Umbilical cord (tissue), 2 donors: ENCODE results near the gene LIMK2. TPM values are rescaled to one million over a fixed set of nuclear protein-coding genes. Genes with fewer than 3 reads are reported as not detected.

ENCODE experiments used
- DNase-seq: peaks from one replicate; pipeline ENCODE4 v3.0.0-alpha.2; 2015; ENCODE audit warnings: low spot score
- total RNA-seq: library from RNA; depleted of rRNA; stranded (reverse); fragments of >200 nt; gene quantifications from one replicate; pipeline ENCODE4 v1.2.3, GENCODE V29; 2014; ENCODE audit warnings: low replicate concordance; ENCODE audit not compliant: insufficient read depth

Gene LIMK2
- total RNA-seq, 1 donor from 2014 or later = 56.3 TPM

DNA sequence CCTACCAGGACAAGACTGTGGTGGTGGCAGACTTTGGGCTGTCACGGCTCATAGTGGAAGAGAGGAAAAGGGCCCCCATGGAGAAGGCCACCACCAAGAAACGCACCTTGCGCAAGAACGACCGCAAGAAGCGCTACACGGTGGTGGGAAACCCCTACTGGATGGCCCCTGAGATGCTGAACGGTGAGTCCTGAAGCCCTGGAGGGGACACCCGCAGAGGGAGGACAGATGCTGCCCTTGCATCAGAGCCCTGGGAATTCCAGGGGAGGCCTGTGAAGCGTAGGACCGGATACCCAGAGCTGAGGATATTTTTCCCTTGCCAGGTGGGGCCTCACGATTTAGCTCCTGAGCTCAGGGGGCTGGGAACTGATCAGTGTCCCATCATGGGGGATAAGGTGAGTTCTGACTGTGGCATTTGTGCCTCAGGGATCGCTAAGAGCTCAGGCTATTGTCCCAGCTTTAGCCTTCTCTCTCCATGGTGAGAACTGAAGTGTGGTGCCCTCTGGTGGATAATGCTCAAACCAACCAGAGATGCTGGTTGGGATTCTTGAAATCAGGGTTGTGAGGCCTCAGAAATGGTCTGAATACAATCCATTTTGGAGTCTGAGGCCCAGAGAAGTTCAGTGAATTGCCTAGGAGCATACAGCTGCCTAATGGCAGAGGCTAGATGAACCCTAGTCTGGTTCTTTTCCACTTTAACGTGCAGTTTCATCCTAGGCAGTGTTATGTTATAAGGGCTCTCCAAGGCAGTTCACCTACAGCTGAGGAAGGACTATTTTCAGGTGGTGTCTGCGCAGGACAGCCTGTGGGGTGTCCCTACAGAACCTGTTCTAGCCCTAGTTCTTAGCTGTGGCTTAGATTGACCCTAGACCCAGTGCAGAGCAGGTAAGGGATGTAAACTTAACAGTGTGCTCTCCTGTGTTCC, 60.7 kb downstream of the LIMK2 start:
- DNase-seq = peak; percentile 70

DNA sequence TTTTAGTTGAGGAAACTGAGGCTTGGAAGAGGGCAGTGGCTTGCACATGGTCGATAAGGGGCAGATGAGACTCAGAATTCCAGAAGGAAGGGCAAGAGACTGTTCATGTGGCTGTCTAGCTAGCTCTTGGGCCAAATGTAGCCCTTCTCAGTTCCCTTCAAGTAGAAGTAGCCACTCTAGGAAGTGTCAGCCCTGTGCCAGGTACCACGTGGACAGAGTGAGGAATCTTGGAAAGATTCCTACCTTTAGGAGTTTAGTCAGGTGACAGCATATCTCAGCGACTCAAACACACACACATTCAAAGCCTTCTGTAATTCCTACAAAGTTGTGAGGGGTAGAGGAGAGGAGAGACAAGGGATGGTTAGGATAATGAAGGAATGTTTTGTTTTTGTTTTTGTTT, 61.9 kb downstream of the LIMK2 start:
- no peak for DNase-seq

DNA sequence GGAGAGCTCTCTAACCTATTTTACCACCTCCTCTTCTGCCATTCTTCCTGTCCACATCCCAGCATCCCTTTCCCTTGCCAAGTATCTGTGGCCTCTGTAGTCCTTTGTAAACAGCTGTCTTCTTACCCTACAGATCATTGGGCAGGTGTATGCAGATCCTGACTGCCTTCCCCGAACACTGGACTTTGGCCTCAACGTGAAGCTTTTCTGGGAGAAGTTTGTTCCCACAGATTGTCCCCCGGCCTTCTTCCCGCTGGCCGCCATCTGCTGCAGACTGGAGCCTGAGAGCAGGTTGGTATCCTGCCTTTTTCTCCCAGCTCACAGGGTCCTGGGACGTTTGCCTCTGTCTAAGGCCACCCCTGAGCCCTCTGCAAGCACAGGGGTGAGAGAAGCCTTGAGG, 62.9 kb downstream of the LIMK2 start:
- no peak for DNase-seq

DNA sequence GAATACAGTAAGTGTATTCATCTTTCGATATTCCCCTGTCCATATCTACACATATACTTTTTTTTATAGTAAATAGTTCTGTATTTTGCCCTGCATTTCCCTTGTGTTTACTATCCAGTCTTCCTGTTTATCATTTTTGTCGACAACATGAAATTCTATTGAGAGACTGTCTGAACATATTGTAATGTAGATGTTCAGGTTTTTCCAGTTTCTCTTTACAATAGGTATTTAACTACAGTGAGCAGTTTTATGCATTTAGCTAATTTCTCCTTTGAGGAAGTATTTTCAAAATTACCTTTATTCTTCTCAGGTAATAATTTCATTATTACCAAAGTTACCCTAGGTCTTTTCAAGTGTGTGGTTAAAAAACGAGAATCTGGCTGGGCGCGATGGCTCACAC, 63.5 kb downstream of the LIMK2 start:
- peak; percentile 22 for DNase-seq

DNA sequence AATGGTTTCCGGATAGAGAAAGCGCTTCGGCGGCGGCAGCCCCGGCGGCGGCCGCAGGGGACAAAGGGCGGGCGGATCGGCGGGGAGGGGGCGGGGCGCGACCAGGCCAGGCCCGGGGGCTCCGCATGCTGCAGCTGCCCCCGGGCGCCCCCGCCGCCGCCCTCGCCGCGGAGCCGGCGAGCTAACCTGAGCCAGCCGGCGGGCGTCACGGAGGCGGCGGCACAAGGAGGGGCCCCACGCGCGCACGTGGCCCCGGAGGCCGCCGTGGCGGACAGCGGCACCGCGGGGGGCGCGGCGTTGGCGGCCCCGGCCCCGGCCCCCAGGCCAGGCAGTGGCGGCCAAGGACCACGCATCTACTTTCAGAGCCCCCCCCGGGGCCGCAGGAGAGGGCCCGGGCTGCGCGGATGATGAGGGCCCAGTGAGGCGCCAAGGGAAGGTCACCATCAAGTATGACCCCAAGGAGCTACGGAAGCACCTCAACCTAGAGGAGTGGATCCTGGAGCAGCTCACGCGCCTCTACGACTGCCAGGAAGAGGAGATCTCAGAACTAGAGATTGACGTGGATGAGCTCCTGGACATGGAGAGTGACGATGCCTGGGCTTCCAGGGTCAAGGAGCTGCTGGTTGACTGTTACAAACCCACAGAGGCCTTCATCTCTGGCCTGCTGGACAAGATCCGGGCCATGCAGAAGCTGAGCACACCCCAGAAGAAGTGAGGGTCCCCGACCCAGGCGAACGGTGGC, 64.5 kb downstream of the LIMK2 start:
- no peak for DNase-seq

DNA sequence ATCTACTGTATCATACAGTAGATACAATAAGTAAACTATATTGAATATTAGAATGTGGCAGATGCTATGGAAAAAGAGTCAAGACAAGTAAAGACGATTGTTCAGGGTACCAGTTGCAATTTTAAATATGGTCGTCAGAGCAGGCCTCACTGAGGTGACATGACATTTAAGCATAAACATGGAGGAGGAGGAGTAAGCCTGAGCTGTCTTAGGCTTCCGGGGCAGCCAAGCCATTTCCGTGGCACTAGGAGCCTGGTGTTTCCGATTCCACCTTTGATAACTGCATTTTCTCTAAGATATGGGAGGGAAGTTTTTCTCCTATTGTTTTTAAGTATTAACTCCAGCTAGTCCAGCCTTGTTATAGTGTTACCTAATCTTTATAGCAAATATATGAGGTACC, 65.6 kb downstream of the LIMK2 start:
- no peak for DNase-seq

DNA sequence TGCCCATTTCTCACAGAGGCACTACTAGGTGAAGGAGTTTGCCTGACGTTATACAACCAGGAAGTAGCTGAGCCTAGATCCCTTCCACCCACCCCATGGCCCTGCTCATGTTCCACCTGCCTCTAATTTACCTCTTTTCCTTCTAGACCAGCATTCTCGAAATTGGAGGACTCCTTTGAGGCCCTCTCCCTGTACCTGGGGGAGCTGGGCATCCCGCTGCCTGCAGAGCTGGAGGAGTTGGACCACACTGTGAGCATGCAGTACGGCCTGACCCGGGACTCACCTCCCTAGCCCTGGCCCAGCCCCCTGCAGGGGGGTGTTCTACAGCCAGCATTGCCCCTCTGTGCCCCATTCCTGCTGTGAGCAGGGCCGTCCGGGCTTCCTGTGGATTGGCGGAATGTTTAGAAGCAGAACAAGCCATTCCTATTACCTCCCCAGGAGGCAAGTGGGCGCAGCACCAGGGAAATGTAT, 66.1 kb downstream of the LIMK2 start:
- no peak for DNase-seq

DNA sequence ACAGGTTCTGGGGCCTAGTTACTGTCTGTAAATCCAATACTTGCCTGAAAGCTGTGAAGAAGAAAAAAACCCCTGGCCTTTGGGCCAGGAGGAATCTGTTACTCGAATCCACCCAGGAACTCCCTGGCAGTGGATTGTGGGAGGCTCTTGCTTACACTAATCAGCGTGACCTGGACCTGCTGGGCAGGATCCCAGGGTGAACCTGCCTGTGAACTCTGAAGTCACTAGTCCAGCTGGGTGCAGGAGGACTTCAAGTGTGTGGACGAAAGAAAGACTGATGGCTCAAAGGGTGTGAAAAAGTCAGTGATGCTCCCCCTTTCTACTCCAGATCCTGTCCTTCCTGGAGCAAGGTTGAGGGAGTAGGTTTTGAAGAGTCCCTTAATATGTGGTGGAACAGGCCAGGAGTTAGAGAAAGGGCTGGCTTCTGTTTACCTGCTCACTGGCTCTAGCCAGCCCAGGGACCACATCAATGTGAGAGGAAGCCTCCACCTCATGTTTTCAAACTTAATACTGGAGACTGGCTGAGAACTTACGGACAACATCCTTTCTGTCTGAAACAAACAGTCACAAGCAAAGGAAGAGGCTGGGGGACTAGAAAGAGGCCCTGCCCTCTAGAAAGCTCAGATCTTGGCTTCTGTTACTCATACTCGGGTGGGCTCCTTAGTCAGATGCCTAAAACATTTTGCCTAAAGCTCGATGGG, 66.7 kb downstream of the LIMK2 start:
- DNase-seq = no peak

DNA sequence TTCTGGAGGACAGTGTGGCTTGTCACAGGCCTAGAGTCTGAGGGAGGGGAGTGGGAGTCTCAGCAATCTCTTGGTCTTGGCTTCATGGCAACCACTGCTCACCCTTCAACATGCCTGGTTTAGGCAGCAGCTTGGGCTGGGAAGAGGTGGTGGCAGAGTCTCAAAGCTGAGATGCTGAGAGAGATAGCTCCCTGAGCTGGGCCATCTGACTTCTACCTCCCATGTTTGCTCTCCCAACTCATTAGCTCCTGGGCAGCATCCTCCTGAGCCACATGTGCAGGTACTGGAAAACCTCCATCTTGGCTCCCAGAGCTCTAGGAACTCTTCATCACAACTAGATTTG, 67.2 kb downstream of the LIMK2 start:
- no peak for DNase-seq

DNA sequence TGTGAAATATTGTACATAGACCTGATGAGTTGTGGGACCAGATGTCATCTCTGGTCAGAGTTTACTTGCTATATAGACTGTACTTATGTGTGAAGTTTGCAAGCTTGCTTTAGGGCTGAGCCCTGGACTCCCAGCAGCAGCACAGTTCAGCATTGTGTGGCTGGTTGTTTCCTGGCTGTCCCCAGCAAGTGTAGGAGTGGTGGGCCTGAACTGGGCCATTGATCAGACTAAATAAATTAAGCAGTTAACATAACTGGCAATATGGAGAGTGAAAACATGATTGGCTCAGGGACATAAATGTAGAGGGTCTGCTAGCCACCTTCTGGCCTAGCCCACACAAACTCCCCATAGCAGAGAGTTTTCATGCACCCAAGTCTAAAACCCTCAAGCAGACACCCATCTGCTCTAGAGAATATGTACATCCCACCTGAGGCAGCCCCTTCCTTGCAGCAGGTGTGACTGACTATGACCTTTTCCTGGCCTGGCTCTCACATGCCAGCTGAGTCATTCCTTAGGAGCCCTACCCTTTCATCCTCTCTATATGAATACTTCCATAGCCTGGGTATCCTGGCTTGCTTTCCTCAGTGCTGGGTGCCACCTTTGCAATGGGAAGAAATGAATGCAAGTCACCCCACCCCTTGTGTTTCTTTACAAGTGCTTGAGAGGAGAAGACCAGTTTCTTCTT, 67.9 kb downstream of the LIMK2 start:
- DNase-seq = no peak

DNA sequence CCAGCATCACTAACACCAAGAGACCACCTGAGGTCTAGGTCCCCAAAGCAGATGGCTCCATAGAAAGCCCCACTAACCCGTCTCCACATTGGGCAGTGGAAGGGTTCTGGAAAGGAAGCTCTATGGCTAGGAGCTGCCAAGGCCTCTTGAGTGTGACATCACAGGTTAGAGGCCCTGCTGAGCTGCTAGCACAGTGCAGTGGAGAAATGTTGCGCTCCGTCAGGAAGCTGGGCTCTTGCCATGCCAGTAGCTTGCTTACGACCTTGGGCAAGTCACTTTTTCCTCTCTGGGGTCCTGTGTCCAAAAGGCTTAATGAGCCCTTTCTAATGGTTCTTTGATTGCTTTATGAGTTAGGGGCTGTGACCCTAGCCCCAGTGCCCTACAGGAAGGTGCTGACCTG, 69.6 kb downstream of the LIMK2 start:
- no peak for DNase-seq

DNA sequence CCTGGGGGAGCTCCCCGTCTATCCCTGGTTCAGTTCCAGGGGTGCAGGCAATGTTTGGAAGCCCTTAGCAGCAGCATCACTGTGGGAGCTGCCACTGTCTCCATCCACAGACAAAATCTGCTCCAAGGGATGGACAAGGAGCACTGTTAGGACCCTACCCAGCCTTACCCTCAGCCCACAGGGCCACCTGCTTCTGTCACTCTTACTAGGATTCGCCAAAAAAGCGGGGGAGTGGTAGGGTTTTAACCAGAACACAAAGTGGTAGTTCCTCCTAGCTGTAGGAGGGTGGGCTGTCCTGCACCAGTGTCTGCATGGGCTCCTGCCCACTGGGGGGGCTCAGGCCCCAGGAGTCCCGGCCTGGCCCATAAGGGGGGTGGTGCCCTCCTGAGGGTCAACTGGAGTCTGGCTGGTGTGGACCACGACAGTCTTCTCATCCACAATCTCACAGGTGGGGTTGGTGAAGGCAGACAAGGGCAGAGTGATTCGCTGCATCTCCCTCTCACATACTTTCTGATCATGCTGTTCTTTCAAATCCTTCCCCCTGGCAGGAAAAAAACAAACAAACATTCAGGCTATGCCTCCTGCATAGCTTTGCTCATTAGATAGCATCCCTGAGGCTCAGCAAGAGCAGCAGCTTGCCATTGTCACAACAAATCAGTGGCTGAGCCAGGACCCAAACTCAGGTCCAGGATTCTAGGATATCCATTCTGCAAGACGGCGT, 70.8 kb downstream of the LIMK2 start:
- no peak for DNase-seq

DNA sequence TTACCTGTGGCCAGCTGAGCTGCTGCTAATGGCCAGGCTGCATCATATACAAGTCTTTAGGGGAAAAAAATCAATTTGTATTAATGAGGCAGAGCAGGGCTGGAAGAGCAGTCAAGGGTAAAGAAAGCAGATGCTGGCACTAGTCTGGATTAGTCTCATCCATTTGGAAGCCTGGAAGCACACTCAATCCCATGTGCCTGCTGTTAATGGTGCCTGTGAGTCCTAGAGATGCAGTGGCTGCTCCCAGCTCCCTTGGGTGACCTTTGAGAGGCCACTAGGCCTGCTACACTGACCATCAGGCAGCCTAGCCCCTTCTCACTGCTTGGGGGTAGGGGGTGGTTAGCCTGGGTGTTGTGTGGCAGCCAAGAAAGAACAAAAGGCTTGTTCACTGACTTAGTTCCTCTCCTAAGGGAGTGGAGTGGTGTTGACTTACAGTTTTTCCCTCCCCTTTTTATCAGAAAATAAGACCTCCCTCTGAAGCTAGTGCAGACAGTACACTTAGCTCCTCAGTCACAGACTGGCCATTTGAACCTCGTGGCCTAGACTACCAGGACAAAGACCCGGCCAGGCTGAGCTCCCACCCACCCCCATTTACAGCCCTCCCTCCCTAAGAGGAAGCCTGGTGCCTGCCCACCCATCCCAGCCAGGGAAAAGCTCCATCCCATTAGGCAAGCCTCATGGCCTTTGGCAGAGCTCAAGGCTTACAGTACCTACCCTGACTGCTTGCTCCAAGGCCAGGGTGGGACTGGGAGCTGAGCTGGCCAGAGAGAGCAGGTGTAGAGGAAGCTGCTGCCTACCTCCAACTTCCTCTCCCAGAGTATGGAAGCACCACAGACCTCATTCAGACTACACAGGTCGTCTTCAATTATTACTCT, 72.4 kb downstream of the LIMK2 start:
- DNase-seq = no peak

DNA sequence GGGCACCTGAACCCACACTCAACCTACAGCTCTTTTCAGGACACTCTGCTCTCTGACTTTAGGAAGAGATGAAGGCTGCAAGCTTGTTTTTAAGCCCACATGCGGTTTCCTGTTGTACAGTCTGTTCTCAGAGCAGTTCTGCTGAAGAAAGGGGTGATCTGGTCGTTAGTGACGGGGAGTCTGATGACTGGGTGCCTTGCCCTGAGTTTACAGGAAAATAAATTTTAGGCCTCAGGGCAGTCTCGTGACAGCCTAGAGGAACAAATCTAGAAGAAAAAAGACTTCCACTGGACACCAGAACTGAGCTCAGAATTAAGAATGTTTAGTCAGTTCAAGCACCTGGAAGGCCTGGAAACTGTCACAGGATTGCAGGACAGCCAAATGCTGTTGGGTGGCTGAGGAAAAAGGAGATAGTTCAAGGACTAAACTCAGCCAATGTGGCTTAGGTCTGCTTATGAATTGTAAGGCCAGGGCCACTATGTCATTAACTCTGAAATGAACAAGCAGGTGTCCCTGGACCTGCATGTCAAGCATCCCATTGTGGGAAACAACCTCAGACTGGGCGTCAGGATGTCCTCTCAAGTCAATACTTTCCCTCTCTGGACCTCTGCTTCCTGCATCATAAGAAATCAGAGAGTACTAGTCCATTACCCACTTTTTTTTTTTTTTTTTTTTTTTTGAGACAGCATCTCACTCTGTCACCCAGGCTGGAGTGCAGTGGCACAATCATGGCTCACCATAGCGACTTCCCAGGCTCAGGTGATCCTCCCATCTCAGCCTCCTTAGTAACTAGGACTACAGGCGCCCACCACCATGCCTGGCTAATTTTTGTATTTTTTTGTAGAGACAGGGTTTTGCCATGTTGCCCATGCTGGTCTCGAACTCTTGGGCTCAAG, 74.5 kb downstream of the LIMK2 start:
- no peak for DNase-seq

DNA sequence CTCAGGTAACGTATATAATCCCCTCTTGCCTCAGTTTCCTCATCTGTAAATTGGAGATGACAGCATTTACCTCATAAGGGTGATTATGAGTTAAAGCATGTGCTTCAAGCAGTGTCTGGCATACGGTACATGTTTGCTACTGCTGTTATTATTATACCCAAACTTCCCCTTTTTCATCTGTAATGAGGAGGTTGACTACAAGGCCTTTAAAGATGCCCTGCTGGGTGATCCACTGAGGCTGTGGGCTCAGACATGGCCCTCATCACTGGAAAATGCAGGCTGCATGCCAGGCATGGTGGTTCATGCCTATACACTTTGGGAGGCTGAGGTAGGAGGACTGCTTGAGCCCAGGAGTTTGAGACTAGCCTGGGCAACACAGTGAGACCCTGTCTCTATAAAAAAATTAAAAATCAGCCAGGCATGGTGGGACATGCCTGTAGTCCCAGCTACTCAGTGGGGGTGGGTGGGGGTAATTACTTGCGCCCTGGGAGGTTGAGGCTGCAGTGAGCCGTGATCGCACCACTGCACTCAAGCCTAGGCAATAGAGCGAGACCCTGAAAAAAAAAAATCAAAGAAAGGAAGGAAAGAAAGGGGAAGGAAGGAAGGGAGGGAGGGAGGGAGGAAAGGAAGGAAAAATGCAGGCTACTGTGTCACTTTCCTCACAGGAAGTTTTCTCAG, 75.9 kb downstream of the LIMK2 start:
- no peak for DNase-seq

DNA sequence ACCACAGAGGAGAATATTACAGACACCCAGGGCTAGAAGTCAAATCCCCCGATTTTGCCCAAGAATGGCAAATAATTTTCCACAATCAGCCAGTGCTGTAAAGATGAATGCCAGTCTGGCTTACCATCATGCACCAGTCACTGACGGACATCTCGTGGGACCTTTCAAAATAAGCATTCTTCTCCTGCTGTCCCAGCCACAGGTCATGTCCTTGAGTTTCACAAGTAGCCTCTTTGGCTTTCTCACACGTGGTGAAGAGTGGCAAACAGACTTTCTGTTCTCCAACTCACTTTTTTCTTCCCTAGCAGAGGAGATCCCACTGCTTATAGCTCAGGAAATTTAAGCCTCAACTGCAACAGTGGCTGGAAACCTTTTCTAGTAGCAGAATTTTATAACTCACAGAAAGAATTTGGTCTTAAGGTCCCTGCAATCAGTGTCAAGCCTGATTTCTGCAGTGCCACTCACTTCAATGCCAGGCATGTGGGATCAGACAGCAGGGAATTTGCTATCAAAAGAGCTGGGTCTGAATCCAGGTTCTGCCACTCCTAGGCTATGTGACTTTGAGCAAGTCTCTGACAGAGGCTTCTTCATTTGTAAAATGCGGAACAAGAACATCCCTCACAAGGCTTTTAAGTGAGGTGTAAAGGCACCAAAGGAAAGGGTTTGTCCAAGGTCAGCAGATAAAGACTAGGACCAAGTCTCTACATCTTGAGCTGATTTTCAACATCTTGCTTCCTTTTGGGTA, 76.6 kb downstream of the LIMK2 start:
- no peak for DNase-seq

DNA sequence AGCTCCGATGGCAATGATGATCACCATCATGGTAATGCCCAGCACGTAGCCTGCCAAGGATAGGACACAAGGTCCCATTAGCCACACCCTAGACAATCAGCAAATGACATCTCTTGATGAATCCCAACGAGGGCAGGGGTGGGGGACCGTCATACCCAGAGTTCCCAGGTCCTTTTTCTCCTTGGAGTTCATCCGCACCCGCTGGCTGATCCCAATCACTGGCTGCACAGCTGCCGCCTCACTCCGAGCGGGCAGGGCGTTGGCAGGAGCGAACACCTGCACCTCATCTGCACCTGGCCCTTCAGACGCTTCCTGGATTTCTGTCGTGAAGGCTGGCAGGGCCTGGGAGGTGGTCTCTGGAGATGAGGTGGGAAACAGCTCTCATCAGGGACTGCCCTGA, 77.2 kb downstream of the LIMK2 start:
- DNase-seq = no peak
